Cardiac muscle cell (in vitro differentiated cells and primary cell): ENCODE results near the gene SMCO2. TPM values are rescaled to one million over a fixed set of nuclear protein-coding genes. Genes with fewer than 3 reads are reported as not detected.

Experiments
- DNase-seq, 2 donors: peaks; one replicate each; pipeline versions ENCODE4 v3.0.0 to v3.0.0-alpha.2; 2010 to 2017; ENCODE audit warnings: low read depth in 1 of 2, low spot score in 1 of 2
- H3K27ac ChIP-seq: fragments of 200-600 bp; sonication (generic); 2 replicates; pipeline ENCODE4 v1.5.1; 2016
- H3K27me3 ChIP-seq: fragments of 200-600 bp; sonication (generic); 2 replicates; pipeline ENCODE4 v1.6.0; 2016; ENCODE audit warnings: control low read depth
- H3K36me3 ChIP-seq: fragments of 200-600 bp; sonication (generic); 2 replicates; pipeline ENCODE4 v1.5.1; 2016; ENCODE audit warnings: control low read depth
- H3K4me1 ChIP-seq: fragments of 200-600 bp; sonication (generic); 2 replicates; pipeline ENCODE4 v1.8.1; 2017; ENCODE audit warnings: low read depth, mild to moderate bottlenecking, mixed run types
- H3K4me3 ChIP-seq: fragments of 200-600 bp; sonication (generic); 2 replicates; pipeline ENCODE4 v1.5.1; 2016; ENCODE audit warnings: mild to moderate bottlenecking
- H3K9me3 ChIP-seq: fragments of 200-600 bp; sonication (generic); 2 replicates; pipeline ENCODE4 v1.5.1; 2017; ENCODE audit warnings: low read depth, mild to moderate bottlenecking, control low read depth
- polyA plus RNA-seq: library from polyadenylated mRNA; unstranded; fragments of >200 nt; fragmentation: Nextera tagmentation; extraction: Ambion mirVana; gene quantifications from 2 replicates; pipeline ENCODE4 v1.2.1, GENCODE V29; 2016
- total RNA-seq: library from RNA; depleted of rRNA; stranded (reverse); fragments of >200 nt; gene quantifications from 2 replicates; pipeline ENCODE4 v1.2.3, GENCODE V29; 2016
- TF ChIP-seq, protein P1 (sequence below): IDR thresholded peaks from 2 replicates; pipeline ENCODE4 v1.5.1; 2012; ENCODE audit warnings: low read depth, mild to moderate bottlenecking, low read length

The SMCO2 gene
- total and polyA plus RNA-seq, 2 experiments from 2014 or later = not detected

DNA sequence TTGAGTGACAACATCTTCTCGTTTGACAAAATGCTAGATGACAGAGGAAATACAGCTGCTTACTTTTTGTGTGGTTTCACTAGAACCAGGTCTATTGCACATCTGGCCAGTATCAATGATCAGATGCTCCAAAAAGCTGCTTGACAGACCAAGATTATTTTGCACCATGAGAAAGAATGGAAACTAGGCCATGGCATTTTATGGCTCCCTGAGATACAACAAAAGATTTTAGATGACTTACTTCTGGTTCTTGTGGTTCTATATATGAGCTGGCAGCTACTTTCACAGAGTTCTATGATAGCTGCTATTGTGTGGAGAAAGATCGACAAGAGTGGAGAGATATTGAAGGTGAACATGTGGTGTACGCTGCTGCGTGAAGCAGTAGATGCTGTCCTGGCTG is 51.6 kb downstream of the SMCO2 start:
- Histone ChIP-seq H3K4me1 (no peaks in the 10 kb centered on the region), H3K27ac (no peak overlapping the region), H3K4me3 (no peak overlapping the region), H3K36me3 (no peaks in the 10 kb centered on the region), H3K9me3 (no peaks in the 10 kb centered on the region), H3K27me3 (no peaks in the 10 kb centered on the region)
- TF ChIP-seq, protein P1, sequence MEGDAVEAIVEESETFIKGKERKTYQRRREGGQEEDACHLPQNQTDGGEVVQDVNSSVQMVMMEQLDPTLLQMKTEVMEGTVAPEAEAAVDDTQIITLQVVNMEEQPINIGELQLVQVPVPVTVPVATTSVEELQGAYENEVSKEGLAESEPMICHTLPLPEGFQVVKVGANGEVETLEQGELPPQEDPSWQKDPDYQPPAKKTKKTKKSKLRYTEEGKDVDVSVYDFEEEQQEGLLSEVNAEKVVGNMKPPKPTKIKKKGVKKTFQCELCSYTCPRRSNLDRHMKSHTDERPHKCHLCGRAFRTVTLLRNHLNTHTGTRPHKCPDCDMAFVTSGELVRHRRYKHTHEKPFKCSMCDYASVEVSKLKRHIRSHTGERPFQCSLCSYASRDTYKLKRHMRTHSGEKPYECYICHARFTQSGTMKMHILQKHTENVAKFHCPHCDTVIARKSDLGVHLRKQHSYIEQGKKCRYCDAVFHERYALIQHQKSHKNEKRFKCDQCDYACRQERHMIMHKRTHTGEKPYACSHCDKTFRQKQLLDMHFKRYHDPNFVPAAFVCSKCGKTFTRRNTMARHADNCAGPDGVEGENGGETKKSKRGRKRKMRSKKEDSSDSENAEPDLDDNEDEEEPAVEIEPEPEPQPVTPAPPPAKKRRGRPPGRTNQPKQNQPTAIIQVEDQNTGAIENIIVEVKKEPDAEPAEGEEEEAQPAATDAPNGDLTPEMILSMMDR = no peak
- no peak for DNase-seq

DNA sequence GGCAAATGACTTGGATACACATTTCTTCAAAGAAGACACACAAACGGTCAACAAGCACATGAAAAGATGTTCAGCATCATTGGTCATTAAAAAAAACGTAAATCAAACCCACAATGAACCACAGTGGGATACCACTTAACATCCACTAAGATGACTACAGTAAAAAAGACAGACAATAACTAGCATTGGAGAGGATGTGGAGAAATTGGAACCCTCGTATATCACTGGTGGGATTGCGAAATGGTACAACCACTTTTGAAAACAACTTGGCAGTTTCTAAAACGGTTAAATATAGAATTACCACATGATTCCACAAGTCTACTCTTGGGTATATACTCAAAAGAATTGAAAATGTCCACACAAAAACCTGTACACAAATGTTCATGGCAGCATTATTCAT is 52.2 kb downstream of the SMCO2 start:
- no peaks in the 10 kb centered on the region for H3K4me1 ChIP-seq
- no peaks in the 10 kb centered on the region for H3K27me3 ChIP-seq
- no peak overlapping the region for H3K4me3 ChIP-seq
- no peaks in the 10 kb centered on the region for H3K9me3 ChIP-seq
- no peaks in the 10 kb centered on the region for H3K36me3 ChIP-seq
- no peak overlapping the region for H3K27ac ChIP-seq
- TF ChIP-seq, protein P1 = no peak
- DNase-seq = peak in 1 of 2 donors; percentile 40

DNA sequence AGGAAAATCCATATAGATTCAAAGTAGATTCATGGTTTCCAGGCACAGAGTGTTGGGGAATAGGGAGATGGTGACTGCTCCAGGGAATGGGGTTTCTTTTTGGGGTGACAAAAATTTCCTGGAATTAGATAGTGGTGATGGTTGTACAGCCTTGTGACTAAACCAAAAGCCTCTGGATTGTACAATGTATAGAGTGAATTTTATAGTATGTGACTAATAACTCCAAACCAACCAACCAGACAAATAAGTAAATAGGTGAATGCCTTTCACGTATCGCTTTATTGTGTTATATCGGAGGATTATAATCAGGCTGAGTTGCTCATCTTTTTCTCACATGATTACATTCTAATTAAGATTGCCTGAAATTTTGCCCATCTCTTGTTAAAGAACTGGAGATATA is 52.8 kb downstream of the SMCO2 start:
- no peaks in the 10 kb centered on the region for H3K27me3 ChIP-seq
- no peak overlapping the region for H3K4me3 ChIP-seq
- H3K4me1 ChIP-seq = no peaks in the 10 kb centered on the region
- DNase-seq = no peak
- no peaks in the 10 kb centered on the region for H3K36me3 ChIP-seq
- TF ChIP-seq, protein P1 = no peak
- H3K27ac ChIP-seq = no peak overlapping the region
- H3K9me3 ChIP-seq = no peaks in the 10 kb centered on the region

DNA sequence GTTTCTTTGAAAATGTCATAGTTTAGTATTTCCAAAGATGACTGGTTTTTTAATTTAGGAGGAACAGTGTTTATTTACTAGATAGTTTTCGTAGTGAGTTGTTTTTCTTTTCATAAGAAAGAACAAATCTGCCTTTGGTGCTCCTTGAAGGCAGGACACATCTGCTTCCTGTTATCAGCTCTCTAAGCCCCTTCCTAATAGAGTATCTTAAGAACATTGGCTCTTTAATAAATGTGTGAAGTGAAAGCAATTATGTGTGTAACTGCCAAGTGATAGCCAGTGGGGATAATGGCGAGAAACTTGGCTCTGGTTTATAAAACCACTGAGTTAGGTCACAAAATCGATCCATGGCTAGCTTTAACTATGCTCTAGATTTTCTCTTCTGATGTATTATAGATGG is 54.0 kb downstream of the SMCO2 start:
- TF ChIP-seq, protein P1 = no peak
- H3K27ac ChIP-seq = no peak overlapping the region
- DNase-seq = no peak

DNA sequence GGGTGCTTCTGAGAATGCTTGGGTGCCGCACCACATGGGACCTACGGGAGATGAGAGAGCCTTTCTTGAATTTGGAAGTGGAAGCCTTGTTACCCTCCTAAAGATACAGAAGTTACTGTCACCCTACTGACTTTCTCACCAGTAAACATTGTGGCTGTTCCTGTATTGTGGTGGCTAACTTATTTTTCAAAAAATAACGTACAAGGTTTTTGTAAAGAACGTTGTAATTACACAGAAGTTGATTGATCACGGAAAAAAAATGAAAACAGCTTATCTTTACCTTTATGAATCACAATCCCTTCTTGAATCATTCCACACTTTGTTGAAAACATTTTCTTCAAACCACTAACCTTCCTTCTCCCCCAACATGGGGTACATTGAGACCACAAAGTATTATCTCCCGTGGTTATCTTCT is 55.5 kb downstream of the SMCO2 start:
- Histone ChIP-seq H3K4me3 (no peak overlapping the region), H3K4me1 (no peaks in the 10 kb centered on the region), H3K27ac (no peak overlapping the region), H3K9me3 (no peaks in the 10 kb centered on the region), H3K27me3 (no peaks in the 10 kb centered on the region), H3K36me3 (no peaks in the 10 kb centered on the region)
- TF ChIP-seq, protein P1 = no peak
- no peak for DNase-seq

More for the DNA sequence above, 54.0 kb downstream of the SMCO2 start:
- Histone ChIP-seq H3K4me3 (no peak overlapping the region), H3K9me3 (no peaks in the 10 kb centered on the region), H3K36me3 (no peaks in the 10 kb centered on the region), H3K27me3 (no peaks in the 10 kb centered on the region), H3K4me1 (no peaks in the 10 kb centered on the region)

DNA sequence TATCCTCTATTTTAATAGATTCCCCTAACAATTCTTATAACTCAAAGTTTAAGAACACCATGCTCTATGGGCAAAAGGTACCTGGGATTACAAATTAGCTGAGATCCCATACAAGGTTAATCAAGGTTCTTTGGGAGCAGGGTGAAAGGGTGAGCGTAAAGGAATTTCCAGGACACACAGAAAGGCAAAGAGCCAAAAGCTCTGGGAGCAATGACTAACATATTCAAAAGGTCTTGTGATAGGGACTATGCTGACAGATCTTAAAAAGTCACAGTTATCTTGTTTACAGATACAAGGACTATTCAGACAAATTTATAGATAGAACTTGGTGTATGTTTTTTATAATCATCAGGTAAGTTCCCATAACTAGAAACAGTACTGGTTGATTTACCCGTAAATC is 58.0 kb downstream of the SMCO2 start:
- Histone ChIP-seq H3K4me1 (no peaks in the 10 kb centered on the region), H3K4me3 (no peak overlapping the region), H3K27me3 (no peaks in the 10 kb centered on the region), H3K27ac (no peak overlapping the region), H3K36me3 (no peaks in the 10 kb centered on the region), H3K9me3 (no peaks in the 10 kb centered on the region)
- DNase-seq = peak in 1 of 2 donors; percentile 29
- TF ChIP-seq, protein P1 = no peak
